H1 (cell line): ENCODE data around the gene GJC2. TPM values are rescaled to one million over a fixed set of nuclear protein-coding genes. Genes with fewer than 3 reads are reported as not detected.

ENCODE experiments used
- CTCF ChIA-PET: fragments of 300-600 bp; sonication (Branson Sonifier 250); formaldehyde crosslinking; loops from one replicate; lab custom pipeline; 2021; ENCODE audit not compliant: partially characterized antibody; lab: Charles Lee
- POLR2A ChIA-PET: fragments of 300-600 bp; sonication (Branson Sonifier 250); formaldehyde crosslinking; loops from one replicate; lab custom pipeline; 2021; ENCODE audit warnings: inconsistent platforms; ENCODE audit not compliant: partially characterized antibody; lab: Charles Lee
- DNase-seq, 2 experiments: peaks; one replicate each; pipeline versions ENCODE4 v3.0.0 to v3.0.0-alpha.2; 2010 to 2022; ENCODE audit warnings: low spot score in 2 of 2, low read depth in 1 of 2, mixed read lengths in 1 of 2
- FAIRE-seq: peaks from 2 replicates; lab custom pipeline; 2011; peaks lifted over from hg19 to GRCh38; lab: Jason Lieb, UNC
- H2AFZ ChIP-seq: 2 replicates; pipeline ENCODE4 v1.8.1; 2012; ENCODE audit warnings: low read length, inconsistent platforms
- H2AK5ac ChIP-seq: 2 replicates; pipeline ENCODE4 v1.6.1; 2013; ENCODE audit warnings: low read depth, low read length
- H2BK120ac ChIP-seq: replicated peaks from 2 replicates; pipeline ENCODE3; 2013; ENCODE audit warnings: low read depth, low read length, inconsistent platforms
- H2BK12ac ChIP-seq: 2 replicates; pipeline ENCODE4 v1.6.1; 2013; ENCODE audit warnings: low read depth, low read length
- H2BK15ac ChIP-seq: 2 replicates; pipeline ENCODE4 v1.6.1; 2013; ENCODE audit warnings: low read length
- H2BK20ac ChIP-seq: 2 replicates; pipeline ENCODE4 v1.6.1; 2013; ENCODE audit warnings: low read length
- H2BK5ac ChIP-seq: 2 replicates; pipeline ENCODE4 v1.6.1; 2013; ENCODE audit warnings: low read depth, low read length
- H3K14ac ChIP-seq: 2 replicates; pipeline ENCODE4 v1.6.1; 2013; ENCODE audit warnings: inconsistent platforms; ENCODE audit not compliant: insufficient read length
- H3K18ac ChIP-seq: 2 replicates; pipeline ENCODE4 v1.6.1; 2013; ENCODE audit warnings: low read length; ENCODE audit errors: extremely low read depth
- H3K23ac ChIP-seq: 2 replicates; pipeline ENCODE4 v1.6.1; 2013; ENCODE audit warnings: inconsistent platforms; ENCODE audit not compliant: insufficient read length
- H3K23me2 ChIP-seq: 2 replicates; pipeline ENCODE4 v1.6.1; 2013; ENCODE audit warnings: low read depth, low read length
- H3K27ac ChIP-seq: 2 replicates; pipeline ENCODE4 v1.6.1; 2011; ENCODE audit warnings: low read depth, low read length, inconsistent platforms
- H3K27me3 ChIP-seq, 4 experiments: replicated peaks in 1 of 4; 1 replicate in 1 of 4; 2 replicates in 3 of 4; pipeline versions ENCODE4 v1.6.1 to v1.8.1; 2011 to 2013; ENCODE audit warnings: low read length in 3 of 4, mild to moderate bottlenecking in 3 of 4, inconsistent platforms in 2 of 4, mixed read lengths in 2 of 4, moderate library complexity in 1 of 4; ENCODE audit not compliant: control insufficient read depth in 3 of 4, insufficient read depth in 3 of 4; ENCODE audit errors: extremely low read depth in 1 of 4
- H3K36me3 ChIP-seq, 4 experiments: 2 replicates each; pipeline versions ENCODE4 v1.6.1 to v1.8.1; 2011 to 2013; ENCODE audit warnings: mild to moderate bottlenecking in 4 of 4, low read length in 3 of 4, moderate library complexity in 2 of 4, control low read depth in 1 of 4, inconsistent platforms in 1 of 4; ENCODE audit not compliant: insufficient read depth in 4 of 4, control insufficient read depth in 2 of 4
- H3K4ac ChIP-seq: replicated peaks from 2 replicates; pipeline ENCODE3; 2013; ENCODE audit warnings: low read length, low read depth, mixed read lengths, inconsistent platforms; ENCODE audit not compliant: insufficient read length
- H3K4me1 ChIP-seq, 4 experiments: replicated peaks in 1 of 4; 1 replicate in 1 of 4; 2 replicates in 3 of 4; pipeline versions ENCODE4 v1.6.1 to v1.8.1; 2011 to 2013; ENCODE audit warnings: low read length in 3 of 4, inconsistent platforms in 2 of 4, mixed read lengths in 1 of 4; ENCODE audit not compliant: insufficient read depth in 4 of 4, control insufficient read depth in 3 of 4
- H3K4me2 ChIP-seq, 2 experiments: 2 replicates each; pipeline versions ENCODE4 v1.6.1 to v1.8.1; 2011 to 2013; ENCODE audit warnings: low read depth in 2 of 2, low read length in 2 of 2, control low read depth in 1 of 2, inconsistent platforms in 1 of 2, mild to moderate bottlenecking in 1 of 2; ENCODE audit not compliant: insufficient read depth in 1 of 2
- H3K4me3 ChIP-seq, 4 experiments: fragments of 200-600, 300-600 bp in 1 of 4; sonication (generic), shearing (Covaris generic), sonication (Bioruptor Twin) in 1 of 4; 2 replicates each; pipeline versions ENCODE4 v1.5.1 to v1.8.1; 2011 to 2016; ENCODE audit warnings: low read length in 4 of 4, low read depth in 3 of 4, control low read depth in 2 of 4, inconsistent platforms in 2 of 4, mild to moderate bottlenecking in 2 of 4, mixed read lengths in 1 of 4, moderate library complexity in 1 of 4; ENCODE audit not compliant: insufficient read depth in 2 of 4; ENCODE audit errors: extremely low read depth in 1 of 4
- H3K56ac ChIP-seq: replicated peaks from 2 replicates; pipeline ENCODE3; 2013; ENCODE audit warnings: low read depth, mild to moderate bottlenecking, mixed read lengths, low read length, inconsistent platforms; ENCODE audit not compliant: insufficient read length
- H3K79me1 ChIP-seq: 2 replicates; pipeline ENCODE4 v1.6.1; 2013; ENCODE audit warnings: low read depth, low read length, control low read depth
- H3K79me2 ChIP-seq, 2 experiments: 2 replicates each; pipeline versions ENCODE4 v1.6.1 to v1.8.1; 2012 to 2013; ENCODE audit warnings: low read length in 2 of 2, mild to moderate bottlenecking in 2 of 2, inconsistent platforms in 1 of 2; ENCODE audit not compliant: insufficient read depth in 2 of 2, control insufficient read depth in 1 of 2
- H3K9ac ChIP-seq, 4 experiments: replicated peaks in 1 of 4; 1 replicate in 1 of 4; 2 replicates in 3 of 4; pipeline versions ENCODE4 v1.6.1 to v1.8.1; 2011 to 2013; ENCODE audit warnings: low read depth in 3 of 4, low read length in 3 of 4, control low read depth in 2 of 4, mild to moderate bottlenecking in 2 of 4, moderate library complexity in 2 of 4, inconsistent platforms in 1 of 4; ENCODE audit errors: extremely low read depth in 1 of 4
- H3K9me3 ChIP-seq, 2 experiments: 2 replicates each; pipeline versions ENCODE4 v1.6.1 to v1.8.1; 2012 to 2013; ENCODE audit warnings: mild to moderate bottlenecking in 2 of 2, moderate library complexity in 2 of 2, control low read depth in 1 of 2, inconsistent platforms in 1 of 2, low read depth in 1 of 2, low read length in 1 of 2, mixed read lengths in 1 of 2; ENCODE audit not compliant: insufficient read depth in 2 of 2
- H4K20me1 ChIP-seq, 2 experiments: replicated peaks in 1 of 2; 2 replicates each; pipeline versions ENCODE3 to v1.8.1; 2011 to 2013; ENCODE audit warnings: inconsistent platforms in 2 of 2, low read length in 2 of 2, mild to moderate bottlenecking in 1 of 2; ENCODE audit not compliant: insufficient read depth in 2 of 2, control insufficient read depth in 1 of 2
- H4K5ac ChIP-seq: 2 replicates; pipeline ENCODE4 v1.6.1; 2013; ENCODE audit warnings: low read length, low read depth, mixed read lengths, inconsistent platforms; ENCODE audit not compliant: insufficient read length
- H4K8ac ChIP-seq: 2 replicates; pipeline ENCODE4 v1.8.0; 2013; ENCODE audit warnings: mild to moderate bottlenecking, moderate library complexity, low read length, inconsistent platforms; ENCODE audit not compliant: insufficient read depth; ENCODE audit errors: extremely low read depth
- H4K91ac ChIP-seq: replicated peaks from 2 replicates; pipeline ENCODE3; 2013; ENCODE audit warnings: low read length, mixed read lengths, inconsistent platforms; ENCODE audit not compliant: insufficient read length
- WGBS, 2 experiments: shearing (Covaris generic) in 1 of 2; methylation state at CpG; one replicate each; pipeline versions ENCODE4 v1.1.6 to v1.1.7; 2013 to 2015; ENCODE audit warnings: low lambda C conversion rate in 2 of 2, mixed read lengths in 2 of 2, inconsistent platforms in 1 of 2, low coverage in 1 of 2, missing lambda C conversion rate in 1 of 2; ENCODE audit not compliant: insufficient replicate concordance in 2 of 2, insufficient coverage in 1 of 2, insufficient read length in 1 of 2; ENCODE audit errors: extremely low coverage in 1 of 2, missing lambda C conversion rate in 1 of 2; 5-methylcytosine and 5-hydroxymethylcytosine counted together
- polyA plus RNA-seq, 7 experiments: library from polyadenylated mRNA; depleted of rRNA in 3 of 7; stranded (reverse) in 5 of 7; unstranded in 2 of 7; fragments of >200 nt in 5 of 7; fragments of 200-250 nt in 2 of 7; gene quantifications; 1 replicate in 5 of 7; 2 replicates in 1 of 7; 4 replicates in 1 of 7; pipeline versions ENCODE4 v1.2.1 to v1.2.3, GENCODE V29; 2011 to 2013; ENCODE audit warnings: missing spikeins in 2 of 7, mixed read lengths in 2 of 7
- total RNA-seq: library from RNA; stranded (reverse); fragmentation: NEBNext Ultra II Directional; extraction: Animal tissue kit (Norgen Biotek cat#: 25700); gene quantifications from 2 replicates; pipeline ENCODE4 v1.2.1, GENCODE V29; 2021

The GJC2 gene
- total and polyA plus RNA-seq, 2 of the 8 experiments (the other 6 are each of a cell fraction or from before 2014, with no cell fraction given): 0.17 to 0.54 TPM

DNA sequence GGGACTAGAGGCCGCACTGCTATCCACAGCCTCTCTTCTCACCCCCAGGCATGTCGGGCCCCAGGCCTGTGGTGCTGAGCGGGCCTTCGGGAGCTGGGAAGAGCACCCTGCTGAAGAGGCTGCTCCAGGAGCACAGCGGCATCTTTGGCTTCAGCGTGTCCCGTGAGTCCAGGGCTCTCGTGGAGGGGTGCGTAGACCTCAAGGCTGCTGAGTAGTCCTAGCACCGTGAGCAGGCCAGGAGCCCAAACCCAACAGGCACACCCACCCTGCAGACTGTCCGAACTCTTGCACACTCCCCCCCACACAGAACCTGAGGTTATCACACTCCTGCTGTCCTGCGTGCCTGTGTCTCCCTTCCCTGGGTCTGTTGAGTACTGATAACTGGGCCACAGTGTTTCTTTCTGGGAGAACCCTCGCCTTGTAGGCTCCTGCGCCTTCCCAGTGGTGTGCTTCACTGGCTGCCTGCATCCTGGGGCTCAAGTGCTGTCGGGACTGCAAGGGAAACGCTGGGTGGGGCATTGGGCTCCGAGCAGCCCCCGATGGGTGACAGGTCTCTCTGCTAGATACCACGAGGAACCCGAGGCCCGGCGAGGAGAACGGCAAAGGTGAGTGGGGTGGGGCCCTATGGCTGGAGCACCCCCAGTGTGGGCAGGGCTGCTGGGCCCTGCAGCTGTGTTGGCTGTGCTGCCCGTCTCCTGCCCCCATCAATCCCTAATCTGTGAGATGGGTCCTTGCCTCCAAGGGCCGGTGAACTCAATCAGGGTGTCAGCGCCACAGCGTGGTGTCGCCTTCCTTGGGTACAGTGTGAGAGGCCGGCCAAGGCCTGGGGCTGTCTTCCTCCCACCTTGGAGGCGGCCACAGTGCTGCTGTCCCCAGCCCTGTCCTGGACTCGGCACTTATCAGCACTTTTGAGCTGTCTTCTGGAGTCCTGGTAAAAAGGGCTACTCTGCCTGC lies 4.0 kb upstream of the GJC2 start:
- no peak overlapping the region for H3K4me3 ChIP-seq
- H3K4ac ChIP-seq: no peak overlapping the region
- POLR2A ChIA-PET: interaction anchor here (1.0 to 1.8 kb wide), 2 partner anchors 19 to 20 kb away, joined by 3 to 7 read pairs; partner anchors contain the start of gene IBA57
- no peaks in the 10 kb centered on the region for H3K27me3 ChIP-seq
- H2BK12ac ChIP-seq: no peak overlapping the region
- H4K5ac ChIP-seq: no peak overlapping the region
- no peak overlapping the region for H2AFZ ChIP-seq
- no peak overlapping the region for H3K4me2 ChIP-seq
- H3K56ac ChIP-seq: no peak overlapping the region
- no peak overlapping the region for H2BK5ac ChIP-seq
- H3K23me2 ChIP-seq: peaks cover 3% of the 10 kb centered on the region; the same call in 1 of the 2 replicates
- H3K36me3 ChIP-seq: no peaks in the 10 kb centered on the region
- no peak overlapping the region for H4K8ac ChIP-seq
- no peak overlapping the region for H2BK120ac ChIP-seq
- no peak overlapping the region for H3K27ac ChIP-seq
- no peak overlapping the region for H3K14ac ChIP-seq
- WGBS, 2 experiments: 92% methylated on average over 19 of the region's 31 CpGs; no CpG with 5 or more reads in 1 of the 2 experiments
- H3K79me1 ChIP-seq: peaks cover 23% of the 10 kb centered on the region
- H4K91ac ChIP-seq: no peak overlapping the region
- FAIRE-seq: no peak
- CTCF ChIA-PET: interaction anchor here (1.4 to 1.7 kb wide), 2 partner anchors 15 to 18 kb away, joined by 3 to 5 read pairs; no protein-coding TSS in a partner anchor
- peaks cover 0 to 41% of the 10 kb centered on the region in 2 experiments; a peak in 3 of 4 replicates for H3K79me2 ChIP-seq
- H3K9me3 ChIP-seq: no peaks in the 10 kb centered on the region
- H3K9ac ChIP-seq: no peak overlapping the region
- H2AK5ac ChIP-seq: no peak overlapping the region
- H2BK20ac ChIP-seq: no peak overlapping the region
- peaks cover 0 to 19% (median 11%) of the 10 kb centered on the region in 4 experiments; a peak in 5 of 7 replicates for H3K4me1 ChIP-seq
- H2BK15ac ChIP-seq: no peak overlapping the region
- H3K18ac ChIP-seq: no peak overlapping the region
- DNase-seq: no peak
- H3K23ac ChIP-seq: no peak overlapping the region
- H4K20me1 ChIP-seq: peaks cover 8 to 28% of the 10 kb centered on the region in 2 experiments
